AG04450 (cell line): ENCODE measurements around the gene MTF2. TPM values are rescaled to one million over a fixed set of nuclear protein-coding genes. Genes with fewer than 3 reads are reported as not detected.

Experiments
- CTCF ChIA-PET: fragments of 300-600, 350-600 bp; formaldehyde crosslinking; extraction: SDS; loops from one replicate; lab custom pipeline; 2022; ENCODE audit warnings: antibody characterized with exemption, inconsistent platforms; lab: Charles Lee
- POLR2A ChIA-PET: fragments of 350-600 bp; formaldehyde crosslinking; extraction: SDS; loops from one replicate; lab custom pipeline; 2021; ENCODE audit warnings: antibody characterized with exemption, inconsistent platforms; lab: Yijun Ruan, JAX
- DNase-seq: peaks from one replicate; pipeline ENCODE4 v3.0.0-alpha.2; 2011; ENCODE audit warnings: low read depth, low spot score
- H3K27ac ChIP-seq: one replicate; pipeline ENCODE4 v1.5.1; 2012; ENCODE audit warnings: low read depth, low read length, control low read depth
- H3K27me3 ChIP-seq: one replicate; pipeline ENCODE4 v1.6.0; 2012; ENCODE audit warnings: low read length; ENCODE audit not compliant: control insufficient read depth, insufficient read depth
- H3K4me3 ChIP-seq: 2 replicates; pipeline ENCODE4 v1.5.1; 2011; ENCODE audit warnings: mild to moderate bottlenecking, low read depth, low read length, control low read depth
- H3K9me3 ChIP-seq: 2 replicates; pipeline ENCODE4 v1.5.1; 2012; ENCODE audit warnings: low read length; ENCODE audit not compliant: control insufficient read depth, insufficient read depth
- polyA plus RNA-seq: library from polyadenylated mRNA; depleted of rRNA; stranded (reverse); fragments of >200 nt; gene quantifications from 2 replicates; pipeline ENCODE4 v1.2.3, GENCODE V29; 2011
- TF ChIP-seq, protein P1 (sequence below): IDR thresholded peaks from 2 replicates; pipeline ENCODE4 v1.5.1; 2011; ENCODE audit warnings: low read depth, low read length, control low read depth, inconsistent platforms

MTF2 gene
- polyA plus RNA-seq, 1 experiment: 23.9 TPM

DNA sequence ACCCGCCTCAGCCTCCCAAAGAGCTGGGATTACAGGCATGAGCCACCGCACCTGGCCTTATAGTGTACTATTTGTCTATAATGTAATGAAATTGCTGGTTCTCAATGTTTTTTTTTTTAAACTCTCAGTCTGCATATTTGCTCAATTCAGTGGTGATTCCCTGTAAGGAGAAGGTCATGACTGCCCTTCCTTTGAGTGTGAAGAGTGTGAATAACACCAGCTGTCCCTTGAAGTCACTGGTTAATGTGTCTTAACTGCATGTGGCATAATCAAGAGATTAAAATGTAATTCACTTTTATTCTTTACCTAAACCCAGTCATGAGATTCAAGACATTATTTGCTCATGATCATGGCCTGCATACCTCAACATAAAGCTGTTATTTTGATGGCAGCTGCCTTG, 30.5 kb downstream of the MTF2 start:
- H3K4me3 ChIP-seq: no peak overlapping the region
- no peak for DNase-seq
- no peak overlapping the region for H3K27ac ChIP-seq
- ChIA-PET CTCF (interaction anchor here (0.7 to 1.0 kb wide), 3 partner anchors 30 to 195 kb away, joined by 3 to 5 read pairs (median 3); no protein-coding TSS in a partner anchor), POLR2A (no interaction called here)
- TF ChIP-seq, protein P1, sequence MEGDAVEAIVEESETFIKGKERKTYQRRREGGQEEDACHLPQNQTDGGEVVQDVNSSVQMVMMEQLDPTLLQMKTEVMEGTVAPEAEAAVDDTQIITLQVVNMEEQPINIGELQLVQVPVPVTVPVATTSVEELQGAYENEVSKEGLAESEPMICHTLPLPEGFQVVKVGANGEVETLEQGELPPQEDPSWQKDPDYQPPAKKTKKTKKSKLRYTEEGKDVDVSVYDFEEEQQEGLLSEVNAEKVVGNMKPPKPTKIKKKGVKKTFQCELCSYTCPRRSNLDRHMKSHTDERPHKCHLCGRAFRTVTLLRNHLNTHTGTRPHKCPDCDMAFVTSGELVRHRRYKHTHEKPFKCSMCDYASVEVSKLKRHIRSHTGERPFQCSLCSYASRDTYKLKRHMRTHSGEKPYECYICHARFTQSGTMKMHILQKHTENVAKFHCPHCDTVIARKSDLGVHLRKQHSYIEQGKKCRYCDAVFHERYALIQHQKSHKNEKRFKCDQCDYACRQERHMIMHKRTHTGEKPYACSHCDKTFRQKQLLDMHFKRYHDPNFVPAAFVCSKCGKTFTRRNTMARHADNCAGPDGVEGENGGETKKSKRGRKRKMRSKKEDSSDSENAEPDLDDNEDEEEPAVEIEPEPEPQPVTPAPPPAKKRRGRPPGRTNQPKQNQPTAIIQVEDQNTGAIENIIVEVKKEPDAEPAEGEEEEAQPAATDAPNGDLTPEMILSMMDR: no peak
- no peaks in the 10 kb centered on the region for H3K27me3 ChIP-seq
- peaks cover 11% of the 10 kb centered on the region for H3K9me3 ChIP-seq

DNA sequence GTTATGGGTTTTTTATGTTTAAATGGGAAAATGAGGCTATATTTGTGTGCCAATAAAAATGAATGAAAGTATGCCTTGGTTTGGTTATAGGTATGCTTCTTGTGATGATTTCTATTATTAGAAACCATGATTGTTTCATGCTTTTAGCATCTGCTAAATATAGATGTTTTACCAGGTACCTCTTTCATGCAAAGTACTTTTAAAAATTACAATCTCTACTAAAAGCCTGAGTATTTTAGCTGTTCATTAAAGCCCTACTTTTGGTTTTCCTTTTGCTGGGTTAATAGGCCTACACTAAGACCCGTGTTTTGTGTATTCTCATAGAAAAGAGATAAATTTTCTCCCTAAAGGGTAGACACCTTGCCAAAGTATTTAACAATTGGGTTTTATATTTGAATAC, 32.0 kb downstream of the MTF2 start:
- no peak for DNase-seq
- H3K4me3 ChIP-seq: no peak overlapping the region
- no peaks in the 10 kb centered on the region for H3K27me3 ChIP-seq
- no peak overlapping the region for H3K27ac ChIP-seq
- POLR2A ChIA-PET: no interaction called here
- TF ChIP-seq, protein P1: no peak
- CTCF ChIA-PET: no interaction called here
- H3K9me3 ChIP-seq: peaks cover 11% of the 10 kb centered on the region

DNA sequence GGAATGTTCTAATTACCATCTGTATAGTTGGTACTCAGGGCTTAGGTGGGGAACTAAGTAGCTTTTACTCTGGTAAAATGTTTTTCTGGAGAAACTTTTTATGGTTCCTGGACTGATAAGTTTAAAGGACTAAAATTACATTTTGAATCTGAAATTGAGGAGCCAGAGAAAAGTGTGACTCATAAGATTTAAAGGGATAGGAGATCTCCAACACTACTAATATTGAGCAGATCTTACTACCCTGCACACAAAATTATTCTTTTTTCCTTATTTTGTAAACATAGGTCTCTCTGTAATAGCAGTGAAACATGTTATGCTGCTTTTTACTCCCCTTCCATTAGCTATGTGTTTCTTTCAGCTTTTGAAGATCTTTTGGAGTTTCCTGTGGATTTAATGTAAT, 32.5 kb downstream of the MTF2 start:
- no peak overlapping the region for H3K4me3 ChIP-seq
- ChIA-PET POLR2A (no interaction called here), CTCF (no interaction called here)
- no peak overlapping the region for H3K27ac ChIP-seq
- TF ChIP-seq, protein P1: no peak
- peaks cover 11% of the 10 kb centered on the region for H3K9me3 ChIP-seq
- DNase-seq: no peak
- no peaks in the 10 kb centered on the region for H3K27me3 ChIP-seq

DNA sequence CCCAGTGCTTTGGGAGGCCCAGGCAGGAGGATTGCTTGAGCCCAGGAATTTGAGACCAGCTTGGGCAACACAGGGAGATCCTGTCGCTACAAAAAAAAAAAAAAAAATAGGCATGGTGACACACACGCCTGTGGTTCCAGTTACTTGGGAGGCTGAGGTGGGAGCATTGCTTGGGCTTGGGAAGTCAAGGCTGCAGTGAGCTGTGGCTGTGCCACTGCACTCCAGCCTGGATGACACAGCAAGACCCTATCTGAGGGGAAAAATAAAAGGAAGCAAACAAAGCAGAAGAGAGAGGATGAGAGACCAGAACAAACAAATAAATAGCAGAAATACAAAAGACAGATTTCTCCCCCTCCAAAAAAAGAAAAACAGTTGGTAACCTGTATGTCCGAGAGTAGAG, 34.0 kb downstream of the MTF2 start:
- DNase-seq: no peak
- no peak overlapping the region for H3K27ac ChIP-seq
- ChIA-PET POLR2A (no interaction called here), CTCF (no interaction called here)
- no peaks in the 10 kb centered on the region for H3K9me3 ChIP-seq
- TF ChIP-seq, protein P1: no peak
- H3K27me3 ChIP-seq: no peaks in the 10 kb centered on the region
- no peak overlapping the region for H3K4me3 ChIP-seq

DNA sequence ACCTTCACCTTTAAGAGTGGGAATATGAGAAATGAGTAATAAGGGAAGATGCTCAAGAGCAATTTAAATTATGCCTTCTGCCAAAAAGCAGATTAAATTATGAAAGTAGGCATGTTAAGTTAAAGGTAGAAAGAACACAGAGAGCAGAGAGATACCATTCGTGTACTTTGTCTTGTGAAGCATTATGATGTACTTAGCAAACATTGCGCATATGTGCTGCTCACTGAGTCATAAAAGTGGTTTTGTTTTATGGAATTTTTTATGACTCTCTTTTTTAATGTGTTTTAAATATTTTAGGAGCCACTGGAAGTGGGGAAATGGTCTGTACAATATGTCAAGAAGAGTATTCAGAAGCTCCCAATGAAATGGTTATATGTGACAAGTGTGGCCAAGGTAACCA, 35.3 kb downstream of the MTF2 start:
- Histone ChIP-seq H3K4me3 (no peak overlapping the region), H3K9me3 (no peaks in the 10 kb centered on the region), H3K27ac (no peak overlapping the region), H3K27me3 (no peaks in the 10 kb centered on the region)
- TF ChIP-seq, protein P1: no peak
- ChIA-PET CTCF (no interaction called here), POLR2A (no interaction called here)
- DNase-seq: no peak
